WTC11 (cell line): Measurements from ENCODE around the gene SLC1A7. TPM values are rescaled to one million over a fixed set of nuclear protein-coding genes. Genes with fewer than 3 reads are reported as not detected.

Experiments used
- ATAC-seq: fragments of 200-7000 bp; cut with Tn5 transposase; 2 replicates; pipeline ENCODE4 v1.10.0; 2021; ENCODE audit warnings: mild to moderate bottlenecking, moderate library complexity
- CTCF ChIA-PET: fragments of 300-600 bp; sonication (Branson Sonifier 250); formaldehyde crosslinking; loops from one replicate; lab custom pipeline; 2021; ENCODE audit warnings: antibody characterized with exemption; lab: Charles Lee
- POLR2A ChIA-PET: fragments of 350-600 bp; sonication (Branson Sonifier 250); formaldehyde crosslinking; loops from one replicate; lab custom pipeline; 2021; ENCODE audit warnings: antibody characterized with exemption; lab: Charles Lee
- DNase-seq: peaks from one replicate; pipeline ENCODE4 v3.0.0; 2021; ENCODE audit warnings: low spot score
- H3K27ac Mint-ChIP-seq: 2 replicates; pipeline ENCODE4 v1.8.0; 2021; ENCODE audit warnings: mixed read lengths
- H3K27me3 Mint-ChIP-seq: 2 replicates; pipeline ENCODE4 v1.8.0; 2021; ENCODE audit warnings: low read depth, mild to moderate bottlenecking, moderate library complexity, mixed read lengths
- H3K36me3 Mint-ChIP-seq: 2 replicates; pipeline ENCODE4 v1.8.0; 2021; ENCODE audit warnings: mixed read lengths
- H3K4me1 Mint-ChIP-seq: 2 replicates; pipeline ENCODE4 v1.8.0; 2022; ENCODE audit warnings: mixed read lengths
- H3K4me3 Mint-ChIP-seq: 2 replicates; pipeline ENCODE4 v1.8.0; 2021; ENCODE audit warnings: mild to moderate bottlenecking, moderate library complexity, mixed read lengths
- H3K9me3 Mint-ChIP-seq: 2 replicates; pipeline ENCODE4 v1.8.0; 2021; ENCODE audit warnings: mixed read lengths
- AFF4 ChIP-seq: sonication (generic); formaldehyde crosslinking; IDR thresholded peaks from 2 replicates; pipeline ENCODE4 v1.8.1; 2023; ENCODE audit warnings: mild to moderate bottlenecking, missing genetic modification reagents, borderline replicate concordance
- ATF6 ChIP-seq: sonication (generic); formaldehyde crosslinking; IDR thresholded peaks from 2 replicates; pipeline ENCODE4 v1.8.1; 2023; ENCODE audit warnings: mild to moderate bottlenecking, missing genetic modification reagents
- E2F4 ChIP-seq: sonication (generic); formaldehyde crosslinking; IDR thresholded peaks from 2 replicates; pipeline ENCODE4 v1.8.1; 2022; ENCODE audit warnings: low read depth, mild to moderate bottlenecking, moderate library complexity, missing genetic modification reagents, borderline replicate concordance
- EMX1 ChIP-seq: fragments of 250-450 bp; sonication (Bioruptor Pico); IDR thresholded peaks from 2 replicates; pipeline ENCODE4 v1.8.0; 2021; ENCODE audit warnings: mild to moderate bottlenecking
- FOXJ3 ChIP-seq: sonication (generic); formaldehyde crosslinking; IDR thresholded peaks from 2 replicates; pipeline ENCODE4 v1.9.0; 2021; ENCODE audit warnings: missing genetic modification reagents, mild to moderate bottlenecking, borderline replicate concordance
- IRF1 ChIP-seq: sonication (generic); formaldehyde crosslinking; IDR thresholded peaks from 2 replicates; pipeline ENCODE4 v1.8.0; 2023; ENCODE audit warnings: missing genetic modification reagents
- KAT7 ChIP-seq: sonication (generic); formaldehyde crosslinking; IDR thresholded peaks from 2 replicates; pipeline ENCODE4 v1.8.1; 2023; ENCODE audit warnings: missing genetic modification reagents, mild to moderate bottlenecking, borderline replicate concordance
- PRRX2 ChIP-seq: fragments of 250-450 bp; sonication (Bioruptor Pico); IDR thresholded peaks from 2 replicates; pipeline ENCODE4 v1.8.0; 2021; ENCODE audit warnings: mild to moderate bottlenecking
- TP53 ChIP-seq: sonication (generic); formaldehyde crosslinking; IDR thresholded peaks from 2 replicates; pipeline ENCODE4 v1.8.1; 2023; ENCODE audit warnings: mild to moderate bottlenecking, missing genetic modification reagents
- ZBTB21 ChIP-seq: sonication (generic); formaldehyde crosslinking; IDR thresholded peaks from 2 replicates; pipeline ENCODE4 v1.8.1; 2023; ENCODE audit warnings: mild to moderate bottlenecking, missing genetic modification reagents, borderline replicate concordance
- ZNF219 ChIP-seq: sonication (generic); formaldehyde crosslinking; IDR thresholded peaks from 2 replicates; pipeline ENCODE4 v1.8.0; 2023; ENCODE audit warnings: missing genetic modification reagents, mild to moderate bottlenecking, borderline replicate concordance
- ZNF232 ChIP-seq: sonication (generic); formaldehyde crosslinking; IDR thresholded peaks from 2 replicates; pipeline ENCODE4 v1.8.0; 2022; ENCODE audit warnings: mild to moderate bottlenecking, missing genetic modification reagents
- ZNF423 ChIP-seq: fragments of 250-450 bp; sonication (Bioruptor Pico); IDR thresholded peaks from 2 replicates; pipeline ENCODE4 v2.1.2; 2022; ENCODE audit warnings: mild to moderate bottlenecking, moderate library complexity
- ZNF512 ChIP-seq: sonication (generic); formaldehyde crosslinking; IDR thresholded peaks from 2 replicates; pipeline ENCODE4 v1.8.1; 2022; ENCODE audit warnings: missing genetic modification reagents, borderline replicate concordance
- total RNA-seq: library from RNA; stranded (reverse); gene quantifications from 3 replicates; pipeline ENCODE4 v1.2.3, GENCODE V29; 2021

The SLC1A7 gene
- total RNA-seq, 1 experiment from 2014 or later, result not detected

- no peak for TF ChIP-seq ZNF512
- no peak for TF ChIP-seq IRF1
- no peak for TF ChIP-seq ATF6 (CRISPR knock-in tag)
- no peak for TF ChIP-seq AFF4 (CRISPR knock-in tag)
Measured at GRCh38 chr1:53145619-53145941, 3.1 kb upstream of the SLC1A7 start (continued).

- H3K4me1 Mint-ChIP-seq, result 0 out of 2 replicates have a peak, but pooled peaks cover 2% of the 10 kb centered on the region
- no peak overlapping the region for H3K27ac Mint-ChIP-seq
- ChIA-PET CTCF (interaction anchor here (1.4 kb wide), 1 partner anchor 7 kb away, joined by 3 read pairs; no protein-coding TSS in a partner anchor), POLR2A (no interaction called here)
- ATAC-seq, result no peak
- H3K9me3 Mint-ChIP-seq, result no peaks in the 10 kb centered on the region
- no peaks in the 10 kb centered on the region; the same call in none of the 2 replicates for H3K27me3 Mint-ChIP-seq
- DNase-seq, result no peak
- no peaks in the 10 kb centered on the region for H3K36me3 Mint-ChIP-seq
- TF ChIP-seq IRF1, result no peak
- TF ChIP-seq FOXJ3 (CRISPR knock-in tag), result no peak
- H3K4me3 Mint-ChIP-seq, result no peak overlapping the region
Measured at GRCh38 chr1:53145051-53145600, 2.7 kb upstream of the SLC1A7 start.

- H3K27me3 Mint-ChIP-seq, result no peaks in the 10 kb centered on the region; the same call in none of the 2 replicates
- no peak overlapping the region for H3K4me3 Mint-ChIP-seq
- ATAC-seq, result no peak
- no peaks in the 10 kb centered on the region for H3K36me3 Mint-ChIP-seq
- CTCF ChIA-PET, result interaction anchor here (0.6 to 1.0 kb wide), 2 partner anchors 9 to 38 kb away, joined by 3 to 4 read pairs; no protein-coding TSS in a partner anchor
- H3K4me1 Mint-ChIP-seq, result 0 out of 2 replicates have a peak, but pooled peaks cover 7% of the 10 kb centered on the region
- POLR2A ChIA-PET, result no interaction called here
- H3K27ac Mint-ChIP-seq, result no peak overlapping the region
- no peak for DNase-seq
- TF ChIP-seq PRRX2 (CRISPR knock-in tag) (no peak), ZNF423 (CRISPR knock-in tag) (no peak)
- no peaks in the 10 kb centered on the region for H3K9me3 Mint-ChIP-seq
Measured at GRCh38 chr1:53144201-53144600, 1.8 kb upstream of the SLC1A7 start.

- H3K4me1 Mint-ChIP-seq, result 0 out of 2 replicates have a peak, but pooled peaks cover 7% of the 10 kb centered on the region
- ATAC-seq (no peak), DNase-seq (no peak)
- ChIA-PET CTCF (interaction anchor here (0.6 kb wide), 1 partner anchor 39 kb away, joined by 3 read pairs; no protein-coding TSS in a partner anchor), POLR2A (interaction anchor here (0.7 kb wide), 1 partner anchor 11 kb away, joined by 4 read pairs; no protein-coding TSS in a partner anchor)
- H3K27me3 Mint-ChIP-seq, result no peaks in the 10 kb centered on the region; the same call in none of the 2 replicates
- no peak overlapping the region for H3K27ac Mint-ChIP-seq
- H3K9me3 Mint-ChIP-seq, result peaks cover 5% of the 10 kb centered on the region
- no peak overlapping the region for H3K4me3 Mint-ChIP-seq
- H3K36me3 Mint-ChIP-seq, result peaks cover 4% of the 10 kb centered on the region
- no peak for TF ChIP-seq KAT7 (CRISPR knock-in tag)
- TF ChIP-seq EMX1 (CRISPR knock-in tag), result no peak
- no peak for TF ChIP-seq ZNF219 (CRISPR knock-in tag)
- TF ChIP-seq IRF1, result no peak
- TF ChIP-seq ZBTB21 (CRISPR knock-in tag), result no peak
- no peak for TF ChIP-seq ZNF512
- no peak for TF ChIP-seq E2F4 (CRISPR knock-in tag)
- TF ChIP-seq TP53 (CRISPR knock-in tag), result no peak
- no peak for TF ChIP-seq ZNF232 (CRISPR knock-in tag)
Measured at GRCh38 chr1:53143527-53143926, 1.1 kb upstream of the SLC1A7 start.
